ENCODE data around the gene FBXL17.

FBXL17 gene

GRCh38 chr5:108373426-108373825 is 8.5 kb downstream of the FBXL17 start:
- DNase-seq (ENCODE audit: low read depth): no peak
- H3K4me3 ChIP-seq (ENCODE audit: control insufficient read depth, low read depth, low read length): no peak overlapping the region
- no peak for TF ChIP-seq CTCF (IDR thresholded peaks at IDR 0.05; ENCODE audit: control insufficient read depth, insufficient read depth, low read depth, low read length, missing control alignments)

GRCh38 chr5:108372369-108372768 is 9.5 kb downstream of the FBXL17 start:
- H3K4me3 ChIP-seq (ENCODE audit: control insufficient read depth, low read depth, low read length): no peak overlapping the region
- no peak for TF ChIP-seq CTCF (IDR thresholded peaks at IDR 0.05; ENCODE audit: control insufficient read depth, insufficient read depth, low read depth, low read length, missing control alignments)
- no peak for DNase-seq (ENCODE audit: low read depth)

GRCh38 chr5:108371263-108371662 is 10.6 kb downstream of the FBXL17 start:
- H3K4me3 ChIP-seq (ENCODE audit: control insufficient read depth, low read depth, low read length): no peak overlapping the region
- no peak for DNase-seq (ENCODE audit: low read depth)
- TF ChIP-seq CTCF (IDR thresholded peaks at IDR 0.05; ENCODE audit: control insufficient read depth, insufficient read depth, low read depth, low read length, missing control alignments): no peak

GRCh38 chr5:108369167-108369566 is 12.7 kb downstream of the FBXL17 start:
- no peak overlapping the region for H3K4me3 ChIP-seq (ENCODE audit: control insufficient read depth, low read depth, low read length)
- no peak for TF ChIP-seq CTCF (IDR thresholded peaks at IDR 0.05; ENCODE audit: control insufficient read depth, insufficient read depth, low read depth, low read length, missing control alignments)
- DNase-seq (ENCODE audit: low read depth): no peak

- TF ChIP-seq CTCF (IDR thresholded peaks at IDR 0.05; ENCODE audit: control insufficient read depth, insufficient read depth, low read depth, low read length, missing control alignments): no peak
- H3K4me3 ChIP-seq (ENCODE audit: control insufficient read depth, low read depth, low read length): no peak overlapping the region
- DNase-seq (ENCODE audit: low read depth): no peak
These were observed 14.1 kb downstream of the FBXL17 start for GRCh38 chr5:108367679-108368334.

GRCh38 chr5:108366500-108366899 is 15.4 kb downstream of the FBXL17 start:
- DNase-seq (ENCODE audit: low read depth): no peak
- no peak overlapping the region for H3K4me3 ChIP-seq (ENCODE audit: control insufficient read depth, low read depth, low read length)
- TF ChIP-seq CTCF (IDR thresholded peaks at IDR 0.05; ENCODE audit: control insufficient read depth, insufficient read depth, low read depth, low read length, missing control alignments): no peak

Measured in AG09309 (cell line).